GM23248 (cell line): ENCODE measurements around the gene NUP205. TPM values are rescaled to one million over a fixed set of nuclear protein-coding genes. Genes with fewer than 3 reads are reported as not detected.

Experiments
- DNase-seq: peaks from one replicate; pipeline ENCODE4 v3.0.0-alpha.2; 2015
- H2AFZ ChIP-seq: fragments of 200-600 bp; sonication (generic); 2 replicates; pipeline ENCODE4 v1.6.1; 2016; ENCODE audit warnings: antibody characterized with exemption
- H3F3A ChIP-seq: fragments of 200-600 bp; sonication (generic); 2 replicates; pipeline ENCODE4 v1.6.1; 2016; ENCODE audit warnings: mild to moderate bottlenecking, antibody characterized with exemption, mixed run types; ENCODE audit not compliant: insufficient read depth
- H3K27ac ChIP-seq: fragments of 200-600 bp; sonication (generic); 2 replicates; pipeline ENCODE4 v1.5.1; 2016; ENCODE audit warnings: mild to moderate bottlenecking
- H3K27me3 ChIP-seq: fragments of 200-600 bp; sonication (generic); replicated peaks from 2 replicates; pipeline ENCODE4 v1.6.1; 2016; ENCODE audit warnings: mild to moderate bottlenecking; ENCODE audit not compliant: insufficient read depth
- H3K36me3 ChIP-seq: fragments of 200-600 bp; sonication (generic); 2 replicates; pipeline ENCODE4 v1.6.1; 2016; ENCODE audit warnings: low read depth, mild to moderate bottlenecking
- H3K4me1 ChIP-seq: fragments of 200-600 bp; sonication (generic); 2 replicates; pipeline ENCODE4 v1.6.1; 2016; ENCODE audit warnings: mild to moderate bottlenecking; ENCODE audit not compliant: insufficient read depth
- H3K4me2 ChIP-seq: fragments of 200-600 bp; sonication (generic); one replicate; pipeline ENCODE4 v1.6.1; 2016; ENCODE audit warnings: mild to moderate bottlenecking; ENCODE audit not compliant: unreplicated experiment
- H3K4me3 ChIP-seq: fragments of 200-600 bp; sonication (generic); 2 replicates; pipeline ENCODE4 v1.5.1; 2016; ENCODE audit warnings: mild to moderate bottlenecking
- H3K79me2 ChIP-seq: fragments of 200-600 bp; sonication (generic); 2 replicates; pipeline ENCODE4 v1.6.1; 2016; ENCODE audit warnings: mild to moderate bottlenecking; ENCODE audit not compliant: insufficient read depth
- H3K9ac ChIP-seq: fragments of 200-600 bp; sonication (generic); 2 replicates; pipeline ENCODE4 v1.6.1; 2016; ENCODE audit warnings: mild to moderate bottlenecking
- H3K9me2 ChIP-seq: fragments of 200-600 bp; sonication (generic); 2 replicates; pipeline ENCODE4 v1.6.1; 2016; ENCODE audit warnings: mixed run types, mild to moderate bottlenecking, moderate library complexity; ENCODE audit not compliant: insufficient read depth
- H3K9me3 ChIP-seq: fragments of 200-600 bp; sonication (generic); one replicate; pipeline ENCODE4 v1.6.1; 2017; ENCODE audit warnings: low read depth
- H4K20me1 ChIP-seq: fragments of 200-600 bp; sonication (generic); 2 replicates; pipeline ENCODE4 v1.6.0; 2016; ENCODE audit not compliant: insufficient read depth
- EZH2 ChIP-seq: fragments of 200-600 bp; sonication (generic); IDR thresholded peaks from 2 replicates; pipeline ENCODE4 v1.6.1; 2018; ENCODE audit warnings: antibody characterized with exemption, mild to moderate bottlenecking; ENCODE audit not compliant: insufficient read depth, poor library complexity, severe bottlenecking
- EZH2phosphoT487 ChIP-seq: fragments of 200-600 bp; sonication (generic); IDR thresholded peaks from 2 replicates; pipeline ENCODE4 v1.6.1; 2018; ENCODE audit warnings: antibody characterized with exemption, moderate library complexity, mild to moderate bottlenecking, low read depth; ENCODE audit not compliant: insufficient read depth
- WGBS, 2 experiments: methylation state at CpG; one replicate each; pipeline ENCODE4 v1.1.6; 2015 to 2017; ENCODE audit warnings: low lambda C conversion rate in 2 of 2, low coverage in 1 of 2; ENCODE audit errors: missing lambda C conversion rate in 2 of 2; 5-methylcytosine and 5-hydroxymethylcytosine counted together
- in situ Hi-C: fragments of 300-500 bp; cut with MboI; formaldehyde crosslinking; loops from 2 replicates; pipeline ENCODE4 v1.15.0; 2020
- polyA plus RNA-seq: library from polyadenylated mRNA; unstranded; fragments of >200 nt; fragmentation: Nextera tagmentation; extraction: Ambion mirVana; gene quantifications from 2 replicates; pipeline ENCODE4 v1.2.1, GENCODE V29; 2016
- total RNA-seq: library from RNA; depleted of rRNA; stranded (reverse); fragments of >200 nt; shearing (Covaris generic); gene quantifications from 2 replicates; pipeline ENCODE4 v1.2.3, GENCODE V29; 2014

The NUP205 gene
- total and polyA plus RNA-seq, 2 experiments from 2014 or later, result 18.5 to 31.8 TPM

GRCh38 chr7:135597926-135598305 is 40.2 kb downstream of the NUP205 start:
- no peak overlapping the region for H3K9ac ChIP-seq

GRCh38 chr7:135599471-135599870 is 41.8 kb downstream of the NUP205 start:
- Histone ChIP-seq H3K79me2 (no peaks in the 10 kb centered on the region), H3K36me3 (peaks cover 20% of the 10 kb centered on the region; the same call in 1 of the 2 replicates), H3K4me2 (no peak overlapping the region), H2AFZ (no peak overlapping the region), H3K4me1 (peaks cover 13% of the 10 kb centered on the region), H4K20me1 (no peaks in the 10 kb centered on the region), H3F3A (peaks cover 23% of the 10 kb centered on the region), H3K9ac (no peak overlapping the region), H3K27ac (no peak overlapping the region), H3K9me3 (no peaks in the 10 kb centered on the region), H3K4me3 (no peak overlapping the region), H3K9me2 (no peaks in the 10 kb centered on the region), H3K27me3 (no peaks in the 10 kb centered on the region)
- in situ Hi-C loops, result no loop called here
- no peak for TF ChIP-seq EZH2phosphoT487
- TF ChIP-seq EZH2, result no peak
- no peak for DNase-seq

More at GRCh38 chr7:135597926-135598305, 40.2 kb downstream of the NUP205 start:
- Histone ChIP-seq H2AFZ (no peak overlapping the region), H3K79me2 (no peaks in the 10 kb centered on the region), H3K36me3 (peaks cover 29% of the 10 kb centered on the region; the same call in 1 of the 2 replicates), H3K9me3 (no peaks in the 10 kb centered on the region), H3F3A (peaks cover 23% of the 10 kb centered on the region), H3K4me3 (no peak overlapping the region), H3K27ac (no peak overlapping the region), H3K9me2 (no peaks in the 10 kb centered on the region), H3K4me2 (peak overlapping the region; percentile 44), H4K20me1 (no peaks in the 10 kb centered on the region), H3K27me3 (no peaks in the 10 kb centered on the region), H3K4me1 (peaks cover 13% of the 10 kb centered on the region)
- 25 to 27% methylated on average over 6 of the region's 6 CpGs for WGBS, 2 experiments
- in situ Hi-C loops, result no loop called here
- DNase-seq, result peak; percentile 58
- TF ChIP-seq EZH2 (no peak), EZH2phosphoT487 (no peak)

- peak; percentile 17 for DNase-seq
- H3K9ac ChIP-seq, result no peak overlapping the region
- H3K9me2 ChIP-seq, result no peaks in the 10 kb centered on the region
- H3K4me3 ChIP-seq, result no peak overlapping the region
- in situ Hi-C loops, result no loop called here
- no peaks in the 10 kb centered on the region for H3K27me3 ChIP-seq
- no peak for TF ChIP-seq EZH2
- no peak for TF ChIP-seq EZH2phosphoT487
- no peak overlapping the region for H2AFZ ChIP-seq
- H3F3A ChIP-seq, result peaks cover 23% of the 10 kb centered on the region
- 99 to 100% methylated on average over 2 of the region's 2 CpGs for WGBS, 2 experiments
- H3K36me3 ChIP-seq, result peaks cover 22% of the 10 kb centered on the region; the same call in 1 of the 2 replicates
- H3K27ac ChIP-seq, result no peak overlapping the region
- no peak overlapping the region for H3K4me2 ChIP-seq
- peaks cover 13% of the 10 kb centered on the region for H3K4me1 ChIP-seq
- H4K20me1 ChIP-seq, result no peaks in the 10 kb centered on the region
- H3K9me3 ChIP-seq, result no peaks in the 10 kb centered on the region
- no peaks in the 10 kb centered on the region for H3K79me2 ChIP-seq
Measured at GRCh38 chr7:135600226-135600625, 42.5 kb downstream of the NUP205 start.

GRCh38 chr7:135601182-135601581 is 43.5 kb downstream of the NUP205 start:
- Histone ChIP-seq H3K36me3 (peaks cover 31% of the 10 kb centered on the region; the same call in 1 of the 2 replicates), H3K4me2 (no peak overlapping the region), H3K27me3 (no peaks in the 10 kb centered on the region), H3K27ac (no peak overlapping the region), H3K9me3 (no peaks in the 10 kb centered on the region), H3K4me1 (peaks cover 13% of the 10 kb centered on the region), H3K9me2 (no peaks in the 10 kb centered on the region), H4K20me1 (no peaks in the 10 kb centered on the region), H3K9ac (no peak overlapping the region), H3K4me3 (no peak overlapping the region), H3F3A (peaks cover 23% of the 10 kb centered on the region), H2AFZ (no peak overlapping the region), H3K79me2 (no peaks in the 10 kb centered on the region)
- DNase-seq, result peak; percentile 32
- TF ChIP-seq EZH2 (no peak), EZH2phosphoT487 (no peak)
- in situ Hi-C loops, result no loop called here

GRCh38 chr7:135602304-135602703 is 44.6 kb downstream of the NUP205 start:
- Histone ChIP-seq H3K4me2 (no peak overlapping the region), H3K9ac (no peak overlapping the region), H4K20me1 (no peaks in the 10 kb centered on the region), H3K4me3 (no peak overlapping the region), H3K27me3 (no peaks in the 10 kb centered on the region), H3F3A (peaks cover 23% of the 10 kb centered on the region; the same call in 1 of the 2 replicates), H3K27ac (peak overlapping the region; percentile 34), H3K4me1 (peaks cover 8% of the 10 kb centered on the region), H3K79me2 (no peaks in the 10 kb centered on the region), H3K36me3 (peaks cover 42% of the 10 kb centered on the region), H3K9me3 (no peaks in the 10 kb centered on the region), H3K9me2 (no peaks in the 10 kb centered on the region), H2AFZ (no peak overlapping the region)
- TF ChIP-seq EZH2, result no peak
- no peak for TF ChIP-seq EZH2phosphoT487
- DNase-seq, result peak; percentile 34
- WGBS, 2 experiments, result 36 to 42% methylated on average over 1 of the region's 1 CpG
- in situ Hi-C loops, result no loop called here
